GM18498 (cell line): ENCODE data around the gene CIAO3.

ENCODE experiments used
- ATAC-seq: cut with Tn5 transposase; IDR thresholded peaks from one replicate; pipeline ENCODE4 v1.9.1; 2021; ENCODE audit warnings: mild to moderate bottlenecking, moderate library complexity; ENCODE audit not compliant: unreplicated experiment

CIAO3 gene

GRCh38 chr16:736936-737481, 3.8 kb downstream of the CIAO3 start:
- ATAC-seq, result no peak

DNA sequence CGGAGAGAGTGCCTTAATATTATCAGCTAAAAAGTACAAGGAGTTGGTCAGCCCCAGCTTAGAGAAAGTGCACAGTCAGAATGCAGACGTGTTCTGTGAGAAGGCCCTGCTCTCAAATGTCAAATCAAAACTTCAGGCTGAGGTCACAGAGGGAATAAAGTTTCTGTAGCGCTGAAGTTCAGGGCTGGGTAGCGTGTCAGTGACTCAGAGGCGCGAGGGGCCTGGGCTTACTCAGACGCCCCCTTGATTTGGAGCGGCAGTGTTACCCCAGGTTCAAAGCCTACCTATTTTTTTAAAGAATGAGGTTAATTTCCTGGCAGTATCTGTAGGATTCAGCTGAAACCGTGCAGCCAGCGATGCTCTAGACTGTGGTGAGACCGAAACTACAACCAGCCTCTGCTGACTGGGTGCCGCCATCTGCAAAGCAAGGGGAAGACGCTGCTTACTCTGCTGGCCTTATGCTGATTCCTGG, 4.8 kb downstream of the CIAO3 start:
- no peak for ATAC-seq

DNA sequence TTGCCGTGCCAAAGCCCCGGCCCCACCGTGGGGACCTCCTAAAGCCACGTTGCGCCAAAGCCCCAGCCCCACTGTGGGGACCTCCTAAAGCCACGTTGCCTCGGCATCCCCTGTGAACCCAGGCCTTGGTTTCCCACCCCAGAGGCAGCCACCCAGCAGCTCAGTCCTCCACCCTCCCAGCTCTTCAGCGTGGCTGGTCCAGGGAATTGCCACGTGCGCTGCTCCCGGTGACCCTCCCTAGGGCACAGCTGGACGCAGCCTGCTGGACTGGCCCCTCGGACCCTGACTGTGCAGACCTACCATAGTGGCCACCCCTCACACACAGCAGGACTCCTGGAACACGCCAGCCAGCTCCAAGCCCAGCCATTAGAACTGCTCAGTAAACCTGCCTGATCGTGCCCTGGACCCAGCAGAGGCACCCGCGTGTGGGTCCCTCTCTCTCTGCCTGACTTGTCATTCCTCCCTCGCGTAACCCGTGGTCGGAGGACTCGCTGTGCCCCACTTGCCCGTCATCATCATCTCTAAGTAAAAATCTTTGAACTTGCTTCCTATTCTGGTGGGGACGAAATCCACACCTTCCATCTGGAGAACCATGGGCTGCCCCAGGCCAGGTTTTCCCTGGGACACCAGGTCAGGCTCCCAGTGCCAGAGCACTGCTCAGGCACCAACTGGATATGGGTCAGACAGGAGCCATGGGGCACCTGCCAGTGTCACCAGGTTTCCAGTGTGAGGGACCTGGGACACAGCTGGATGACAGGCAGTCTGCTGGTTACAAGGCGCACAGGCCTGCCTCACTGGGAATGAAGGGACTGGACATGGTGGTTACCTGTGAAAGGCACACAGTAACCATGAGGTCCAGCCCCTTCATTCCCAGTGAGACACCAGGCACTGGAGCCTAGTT, 5.6 kb downstream of the CIAO3 start:
- no peak for ATAC-seq

- ATAC-seq, result no peak
These were observed 6.4 kb downstream of the CIAO3 start for GRCh38 chr16:734208-734980.

DNA sequence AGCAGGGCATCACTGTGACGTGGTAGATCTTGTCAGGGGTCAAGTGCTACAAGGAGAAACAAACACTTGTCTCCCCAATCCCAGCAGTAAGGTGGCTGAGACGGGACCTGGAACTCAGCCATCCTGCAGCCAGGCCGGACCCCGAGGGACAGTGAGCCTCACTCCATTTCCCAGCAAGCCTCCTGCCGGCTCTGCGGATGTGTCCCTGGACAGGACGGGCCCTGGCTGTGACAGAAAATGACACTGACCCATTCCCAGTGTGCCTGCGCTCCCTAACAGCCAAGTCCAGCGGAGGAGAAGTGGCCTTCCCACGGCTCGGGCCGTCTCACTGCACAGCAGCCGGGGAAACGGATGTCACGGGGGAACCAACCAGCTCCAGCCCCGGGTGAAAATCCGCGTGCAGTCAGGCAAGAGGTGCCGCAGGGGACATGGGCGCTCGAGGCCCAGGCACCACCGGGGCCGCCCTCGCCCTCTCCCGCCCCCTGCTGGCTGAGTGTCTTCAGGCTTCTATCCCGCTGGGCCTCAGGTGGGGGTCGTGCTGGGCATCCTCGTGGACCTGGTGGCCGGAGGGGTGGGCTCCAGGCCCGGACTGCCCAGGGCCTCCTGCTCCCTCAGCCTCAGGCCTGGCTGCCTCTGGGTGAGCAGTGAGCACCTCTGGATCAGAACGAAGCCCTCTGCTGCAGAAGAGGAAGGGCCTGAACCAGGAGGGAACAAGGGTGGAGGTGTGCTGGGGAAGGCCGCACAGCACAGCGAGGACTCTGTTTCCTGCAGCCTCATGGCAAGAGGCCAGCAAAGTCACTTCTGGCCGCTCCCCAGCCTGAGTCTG, 7.2 kb downstream of the CIAO3 start:
- no peak for ATAC-seq

- no peak for ATAC-seq
These were observed 7.9 kb downstream of the CIAO3 start for GRCh38 chr16:732936-733335.

GRCh38 chr16:732332-732731, 8.5 kb downstream of the CIAO3 start:
- ATAC-seq, result no peak

DNA sequence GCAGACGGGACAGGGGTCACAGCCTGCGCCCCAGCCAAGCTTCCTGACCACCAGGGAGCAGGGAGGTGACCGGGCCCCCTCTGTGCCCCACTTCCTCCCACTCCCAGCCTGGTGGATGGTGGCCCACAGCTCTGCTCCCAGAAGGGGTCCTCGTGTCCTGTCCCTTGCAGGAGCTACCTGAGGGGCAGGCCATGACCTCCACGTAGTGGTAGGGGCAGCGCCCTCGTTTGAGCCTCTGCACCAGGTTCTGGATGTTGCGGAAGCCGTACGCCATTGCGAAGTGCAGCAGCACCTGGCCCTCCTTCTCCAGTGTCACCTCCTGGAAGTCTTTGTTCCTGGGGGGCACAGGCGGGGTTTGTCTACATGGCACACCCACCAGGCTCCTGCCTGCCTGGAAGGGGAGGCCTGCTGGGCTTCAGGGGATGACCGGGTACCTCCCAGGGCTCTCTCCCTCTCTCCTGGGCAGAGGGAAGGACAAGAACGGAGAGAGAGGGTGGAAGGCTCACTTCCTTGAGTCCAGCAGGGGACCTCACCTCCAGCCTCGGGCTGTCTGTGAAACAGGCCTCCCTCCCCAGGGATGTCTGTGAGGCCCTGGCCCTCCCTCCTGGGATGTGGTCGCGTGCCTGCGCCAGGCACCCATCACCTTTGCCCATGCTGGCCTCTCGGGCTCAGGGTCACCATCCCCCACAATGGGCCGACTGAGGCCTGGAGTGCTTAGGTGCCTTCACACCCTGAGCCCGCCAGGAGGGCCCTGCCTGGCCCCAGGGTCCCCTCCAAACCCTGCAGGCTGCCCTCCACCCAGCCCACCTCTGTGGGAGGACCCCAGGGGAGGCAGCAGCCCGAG, 9.9 kb downstream of the CIAO3 start:
- ATAC-seq, result no peak

DNA sequence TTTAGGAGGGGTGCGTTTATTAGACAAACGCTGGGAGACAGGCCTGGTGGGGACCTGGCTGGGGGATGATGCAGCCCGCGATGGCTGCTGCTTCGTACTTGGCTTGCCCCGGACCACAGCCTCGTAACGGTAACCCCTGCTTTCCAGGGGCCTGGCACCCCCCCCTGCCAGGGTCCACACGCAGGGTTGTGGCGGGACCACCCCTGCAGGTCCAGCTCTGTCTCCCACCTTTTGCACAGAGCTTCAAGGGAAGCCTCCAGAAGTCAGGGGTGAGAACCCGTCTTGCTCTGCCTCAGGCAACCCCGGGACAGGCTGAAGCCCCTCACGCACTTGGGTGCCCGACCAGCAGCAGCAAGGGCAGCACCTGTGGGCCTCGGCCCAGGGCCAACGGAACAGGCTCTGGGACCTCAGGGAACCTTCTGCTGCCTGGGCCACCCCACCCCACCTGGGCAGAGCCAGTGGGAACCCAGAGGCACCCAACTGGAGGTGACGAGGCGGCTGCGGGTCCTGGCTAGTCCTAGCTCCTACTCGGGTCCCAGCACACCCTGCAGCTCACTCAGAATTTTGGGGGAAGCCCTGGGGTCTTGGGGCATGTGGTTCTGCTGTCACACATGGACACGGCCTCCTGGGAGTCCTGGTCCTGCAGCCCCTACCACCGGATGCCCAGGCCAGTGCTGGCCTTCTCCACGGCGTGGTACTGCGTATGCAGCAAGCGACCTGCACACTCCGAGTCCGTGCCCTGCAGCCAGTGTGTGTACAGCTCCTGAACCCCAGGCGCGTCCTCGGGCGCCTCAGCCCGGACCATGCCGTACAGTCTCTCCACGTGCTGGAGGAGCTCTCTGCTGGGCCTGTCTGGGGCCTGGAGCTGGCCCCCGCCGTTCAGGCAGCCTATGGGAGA, 10.8 kb downstream of the CIAO3 start:
- no peak for ATAC-seq

- ATAC-seq, result no peak
These were observed 11.7 kb downstream of the CIAO3 start for GRCh38 chr16:728890-729744.

DNA sequence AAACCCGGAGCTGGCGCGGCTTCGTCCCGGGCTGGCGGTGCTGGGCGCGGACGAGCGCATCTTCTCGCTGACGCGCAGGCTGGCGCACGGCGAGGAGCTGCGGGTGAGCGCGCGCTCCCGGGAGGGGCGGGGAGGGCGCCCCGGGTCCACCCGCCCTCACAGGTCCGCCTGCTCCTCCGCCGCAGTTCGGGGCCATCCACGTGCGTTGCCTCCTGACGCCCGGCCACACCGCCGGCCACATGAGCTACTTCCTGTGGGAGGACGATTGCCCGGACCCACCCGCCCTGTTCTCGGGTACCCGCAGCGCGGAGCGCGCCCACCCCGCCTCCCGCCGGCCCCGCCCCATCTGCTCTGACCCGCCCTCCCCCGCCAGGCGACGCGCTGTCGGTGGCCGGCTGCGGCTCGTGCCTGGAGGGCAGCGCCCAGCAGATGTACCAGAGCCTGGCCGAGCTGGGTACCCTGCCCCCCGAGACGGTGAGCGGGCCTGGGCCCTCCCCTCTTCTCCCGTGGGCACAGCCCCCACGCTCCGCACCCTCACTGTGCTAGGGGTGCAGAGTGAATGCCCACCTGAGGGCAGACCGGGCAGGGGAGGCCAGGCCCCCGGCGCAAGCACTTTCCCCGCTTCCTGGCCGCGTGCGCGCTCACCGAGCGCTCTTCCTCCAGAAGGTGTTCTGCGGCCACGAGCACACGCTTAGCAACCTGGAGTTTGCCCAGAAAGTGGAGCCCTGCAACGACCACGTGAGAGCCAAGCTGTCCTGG, 12.5 kb downstream of the CIAO3 start:
- ATAC-seq, result peak; percentile 51

DNA sequence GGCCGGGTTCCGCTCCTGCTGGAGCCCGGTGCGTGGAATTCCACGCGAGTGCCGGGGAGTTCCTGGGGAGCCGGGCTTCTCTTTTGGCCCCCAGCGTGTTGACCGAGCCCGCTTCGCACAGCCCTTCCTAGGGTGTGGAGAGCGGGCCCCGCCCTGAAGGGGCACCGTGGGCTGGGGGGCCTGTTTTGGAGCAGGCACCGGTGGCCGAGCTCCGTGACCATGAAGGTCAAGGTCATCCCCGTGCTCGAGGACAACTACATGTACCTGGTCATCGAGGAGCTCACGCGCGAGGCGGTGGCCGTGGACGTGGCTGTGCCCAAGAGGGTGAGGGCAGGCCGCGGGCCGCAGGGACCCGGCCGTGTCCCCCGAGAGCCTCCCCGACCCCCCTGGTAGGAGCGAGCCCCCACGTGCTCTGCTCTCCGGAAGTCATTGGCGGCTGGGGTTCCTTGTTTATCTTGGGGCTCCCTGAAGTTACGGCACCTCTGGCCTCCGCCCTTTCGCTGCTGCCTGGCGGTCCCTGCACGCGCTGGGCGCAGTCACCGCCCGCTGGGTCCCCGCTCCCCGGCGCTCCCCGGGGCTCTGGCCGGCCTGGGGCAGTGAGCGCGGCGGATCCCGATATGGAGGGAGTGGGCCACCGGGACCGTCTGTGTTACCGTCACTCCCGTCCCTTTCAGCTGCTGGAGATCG, 13.4 kb downstream of the CIAO3 start:
- ATAC-seq, result peak; percentile 4

DNA sequence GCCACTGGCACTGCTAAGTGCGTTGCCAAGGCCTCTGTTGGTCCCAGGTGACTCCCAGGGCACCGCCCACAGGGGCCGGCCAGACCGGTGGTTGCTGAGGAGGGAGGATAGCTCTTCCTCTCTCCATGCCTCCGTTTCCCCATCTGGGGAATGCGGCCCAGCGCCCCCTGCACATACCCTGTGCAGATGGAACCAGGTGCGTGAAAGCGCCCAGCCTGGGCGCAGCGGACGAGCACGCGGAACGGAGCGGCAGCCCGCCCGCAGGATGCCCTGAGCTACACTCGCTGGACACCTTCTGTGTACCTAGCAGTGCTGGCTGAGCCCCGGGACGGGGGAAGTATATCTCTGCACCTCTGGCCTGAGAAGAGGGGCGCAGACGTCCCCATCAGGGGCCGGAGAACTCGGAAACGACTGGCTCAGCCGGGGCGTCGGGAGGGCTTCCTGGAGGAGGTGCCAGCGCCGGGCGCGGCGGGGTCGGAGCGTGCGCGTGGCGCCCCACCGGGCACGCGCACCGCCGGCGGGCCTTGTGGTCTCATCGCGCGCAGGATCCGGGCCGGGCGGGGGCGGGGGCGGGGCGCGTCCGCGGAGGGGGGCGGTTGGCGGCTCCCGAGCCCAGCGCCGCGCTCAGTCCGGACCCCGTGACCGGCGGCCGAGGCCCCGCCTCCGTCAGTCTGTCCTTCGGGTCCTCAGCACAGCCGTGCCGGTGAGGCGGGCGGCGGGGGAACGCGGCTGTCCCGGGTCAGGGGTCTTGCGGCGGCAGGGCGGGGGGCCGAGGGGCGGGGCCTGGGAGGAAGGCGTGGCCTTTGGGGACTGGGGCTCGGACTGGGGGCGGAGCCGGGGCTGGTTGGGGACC, 14.1 kb downstream of the CIAO3 start, which contains the start of the genes CCDC78 and HAGHL:
TSS of gene CCDC78 (minus strand) at position 6 of the 853 bp plus-strand sequence. CDS start 76 bp downstream, outside the sequence.
TSS of gene HAGHL (plus strand) at position 669 of the 853 bp plus-strand sequence. CDS start 404 bp downstream, outside the sequence.
- ATAC-seq, result peak; percentile 33

GRCh38 chr16:726188-726437, 14.7 kb downstream of the CIAO3 start:
- ATAC-seq, result no peak

- no peak for ATAC-seq
These were observed 15.2 kb downstream of the CIAO3 start for GRCh38 chr16:725463-726187.
